ENCODE results near the gene PPP1R15B.

Gene PPP1R15B

DNA sequence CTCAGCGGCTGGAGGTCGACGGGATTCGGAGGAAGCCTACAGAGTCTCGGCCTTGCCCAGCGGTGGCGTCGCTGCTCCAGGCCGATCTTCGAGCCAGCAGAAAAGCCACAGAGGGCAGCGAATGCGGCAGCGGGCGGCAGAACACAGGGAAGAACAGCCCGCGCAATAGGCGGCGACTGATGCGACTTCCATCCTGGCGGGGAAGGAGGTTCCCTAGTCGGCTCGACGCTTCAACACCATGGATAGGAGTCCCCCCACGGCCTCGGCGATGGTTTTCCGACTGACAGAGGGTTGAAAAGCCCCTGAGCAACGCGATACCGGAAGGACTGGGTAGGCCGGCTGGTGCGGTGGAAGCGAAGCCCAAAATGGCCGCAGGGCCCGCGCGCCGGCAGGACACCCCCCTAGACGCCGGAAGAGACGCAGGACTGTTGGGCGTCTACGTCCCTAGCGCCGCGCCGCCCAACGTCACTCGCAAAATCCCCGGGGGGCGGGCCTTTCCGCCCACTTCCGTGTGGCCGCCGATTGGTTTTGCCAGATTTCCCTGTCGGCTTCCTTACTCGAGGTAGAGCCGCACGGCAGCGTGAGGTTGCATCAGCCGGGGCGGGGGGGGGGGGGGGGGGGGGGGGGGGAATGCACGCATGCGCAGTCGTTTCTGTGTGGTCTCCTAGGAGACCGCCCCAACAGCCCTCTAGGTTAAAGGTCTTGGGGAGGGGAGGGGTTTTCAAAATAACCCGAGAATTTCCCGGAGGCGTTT is at the start of gene PPP1R15B:
Gene PPP1R15B, minus strand, starts transcription at position 367 of the 754 bp plus-strand sequence. CDS start 406 bp downstream, outside the sequence.
- peak; percentile 99 for DNase-seq (ENCODE audit: low read depth)
- peak within 1 kb of the TSS; percentile 88 for H3K4me3 ChIP-seq (ENCODE audit: low read depth, low read length)
- TF ChIP-seq, protein P1, sequence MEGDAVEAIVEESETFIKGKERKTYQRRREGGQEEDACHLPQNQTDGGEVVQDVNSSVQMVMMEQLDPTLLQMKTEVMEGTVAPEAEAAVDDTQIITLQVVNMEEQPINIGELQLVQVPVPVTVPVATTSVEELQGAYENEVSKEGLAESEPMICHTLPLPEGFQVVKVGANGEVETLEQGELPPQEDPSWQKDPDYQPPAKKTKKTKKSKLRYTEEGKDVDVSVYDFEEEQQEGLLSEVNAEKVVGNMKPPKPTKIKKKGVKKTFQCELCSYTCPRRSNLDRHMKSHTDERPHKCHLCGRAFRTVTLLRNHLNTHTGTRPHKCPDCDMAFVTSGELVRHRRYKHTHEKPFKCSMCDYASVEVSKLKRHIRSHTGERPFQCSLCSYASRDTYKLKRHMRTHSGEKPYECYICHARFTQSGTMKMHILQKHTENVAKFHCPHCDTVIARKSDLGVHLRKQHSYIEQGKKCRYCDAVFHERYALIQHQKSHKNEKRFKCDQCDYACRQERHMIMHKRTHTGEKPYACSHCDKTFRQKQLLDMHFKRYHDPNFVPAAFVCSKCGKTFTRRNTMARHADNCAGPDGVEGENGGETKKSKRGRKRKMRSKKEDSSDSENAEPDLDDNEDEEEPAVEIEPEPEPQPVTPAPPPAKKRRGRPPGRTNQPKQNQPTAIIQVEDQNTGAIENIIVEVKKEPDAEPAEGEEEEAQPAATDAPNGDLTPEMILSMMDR (conservative IDR thresholded peaks at IDR 0.05; ENCODE audit: low read depth, low read length): no peak

DNA sequence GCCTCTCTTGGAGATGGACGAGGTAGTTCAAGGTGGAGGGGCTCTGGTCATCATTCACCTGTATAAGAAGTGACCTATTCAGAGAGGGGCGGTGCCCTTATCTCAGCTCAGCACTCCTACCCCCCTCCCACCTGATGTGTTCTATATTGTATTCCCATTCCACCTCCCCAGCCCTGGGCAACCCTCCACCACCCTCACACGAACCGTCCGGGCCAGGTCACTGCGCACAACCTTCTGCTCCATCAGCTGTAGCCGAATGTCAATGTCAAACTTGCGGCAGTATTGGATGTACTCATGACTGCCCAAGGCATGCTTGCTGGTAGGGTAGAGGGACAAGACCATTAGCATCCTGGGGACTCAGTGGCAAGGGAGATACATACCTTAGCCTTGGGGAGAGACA is 48.7 kb upstream of the PPP1R15B start:
- H3K4me3 ChIP-seq (ENCODE audit: low read depth, low read length): no peak overlapping the region
- TF ChIP-seq, protein P1 (conservative IDR thresholded peaks at IDR 0.05; ENCODE audit: low read depth, low read length): no peak
- DNase-seq (ENCODE audit: low read depth): no peak

DNA sequence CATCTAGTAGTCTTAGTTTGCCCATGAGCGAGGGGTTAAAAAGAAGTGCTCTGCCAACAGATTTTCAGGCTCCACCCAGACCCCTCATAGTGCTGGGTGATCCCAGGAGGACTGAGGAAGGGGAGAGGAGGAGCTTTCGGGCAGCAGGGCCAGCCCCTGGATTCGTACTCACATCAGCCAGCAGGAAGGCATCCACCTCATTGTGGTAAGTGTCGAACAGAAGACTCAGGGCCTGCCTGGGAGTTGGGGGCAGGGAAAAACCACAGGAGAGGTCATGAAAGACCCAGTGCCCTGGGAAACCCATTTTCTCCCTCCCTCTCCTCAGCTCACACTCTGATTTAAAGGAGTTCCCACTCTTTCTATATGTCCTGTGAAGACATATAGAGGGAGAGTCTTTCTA is 48.1 kb upstream of the PPP1R15B start:
- no peak overlapping the region for H3K4me3 ChIP-seq (ENCODE audit: low read depth, low read length)
- DNase-seq (ENCODE audit: low read depth): no peak
- TF ChIP-seq, protein P1 (conservative IDR thresholded peaks at IDR 0.05; ENCODE audit: low read depth, low read length): no peak

DNA sequence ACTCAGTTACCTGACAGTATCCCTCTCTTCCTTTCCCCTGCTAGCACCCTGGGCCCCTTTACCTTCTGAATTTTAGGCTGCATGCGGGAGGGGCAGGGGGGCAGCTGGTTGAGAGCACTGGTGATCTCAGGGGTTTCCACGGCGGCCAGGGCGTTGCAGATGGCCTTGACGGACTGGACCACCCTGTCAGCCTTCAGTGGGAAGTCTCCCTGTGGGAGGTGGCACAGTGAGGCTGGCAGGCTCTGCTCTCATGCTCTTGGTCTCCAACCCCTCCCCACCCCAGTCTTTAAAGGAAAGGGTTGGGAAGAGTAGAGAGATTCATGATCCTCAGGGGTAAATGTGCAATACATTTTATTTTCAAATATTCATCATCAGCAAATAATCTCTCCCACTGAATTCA is 46.0 kb upstream of the PPP1R15B start:
- no peak for DNase-seq (ENCODE audit: low read depth)
- H3K4me3 ChIP-seq (ENCODE audit: low read depth, low read length): no peak overlapping the region
- TF ChIP-seq, protein P1 (conservative IDR thresholded peaks at IDR 0.05; ENCODE audit: low read depth, low read length): no peak

DNA sequence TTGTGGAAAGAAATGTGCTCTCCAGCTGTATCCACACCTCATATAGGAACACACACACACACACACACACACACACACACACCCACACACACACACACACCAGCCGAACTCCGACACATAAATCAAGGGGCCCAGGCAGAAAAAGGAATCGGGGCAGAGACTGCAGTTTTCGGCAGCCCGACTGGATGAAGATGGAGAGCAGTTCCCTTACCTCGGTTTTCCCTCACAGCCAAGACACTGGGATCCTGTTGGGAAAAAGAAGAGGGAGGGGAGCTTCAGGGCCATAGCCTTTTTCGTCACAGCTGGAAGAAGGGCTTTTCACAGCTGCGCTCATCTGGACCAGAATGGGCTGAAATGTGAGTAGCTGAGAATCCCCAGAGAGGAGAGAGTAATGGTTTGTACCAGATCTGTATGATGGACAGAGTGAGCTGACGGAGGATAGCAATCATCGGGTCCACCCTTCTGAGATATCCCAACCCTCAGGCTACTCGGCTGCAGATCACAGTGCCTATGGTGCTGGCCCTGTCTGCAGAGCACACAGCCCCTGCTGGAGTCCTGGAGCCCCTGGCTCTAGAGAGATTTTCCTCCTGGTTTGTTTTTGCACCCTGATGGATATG is 45.3 kb upstream of the PPP1R15B start:
- DNase-seq (ENCODE audit: low read depth): peak; percentile 52
- TF ChIP-seq, protein P1 (conservative IDR thresholded peaks at IDR 0.05; ENCODE audit: low read depth, low read length): no peak
- no peak overlapping the region for H3K4me3 ChIP-seq (ENCODE audit: low read depth, low read length)

DNA sequence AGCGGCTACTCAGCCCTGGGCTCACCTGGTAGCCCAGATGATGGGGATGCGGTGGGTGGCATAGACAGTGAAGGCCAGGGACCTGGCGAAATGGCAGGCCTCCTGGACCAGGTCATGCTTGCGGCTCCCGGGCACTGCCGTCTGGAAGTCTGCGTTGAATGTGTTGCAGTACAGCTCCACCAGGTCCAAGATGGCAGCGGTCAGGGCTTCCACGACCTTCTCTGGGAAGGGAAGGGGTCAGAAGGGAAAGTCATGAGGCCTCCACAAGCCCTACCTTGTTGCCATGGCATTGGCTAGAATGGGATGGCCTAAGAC is 44.2 kb upstream of the PPP1R15B start:
- TF ChIP-seq, protein P1 (conservative IDR thresholded peaks at IDR 0.05; ENCODE audit: low read depth, low read length): no peak
- no peak overlapping the region for H3K4me3 ChIP-seq (ENCODE audit: low read depth, low read length)
- DNase-seq (ENCODE audit: low read depth): no peak
